ENCODE results near the gene ODF2L.

Gene ODF2L

GRCh38 chr1:86305731-86306130 is 90.4 kb downstream of the ODF2L start:
- no peak for DNase-seq

GRCh38 chr1:86303041-86303690 is 93.0 kb downstream of the ODF2L start:
- no peak for DNase-seq
